Smooth muscle cell (in vitro differentiated cells): ENCODE results near the gene LRIG1. TPM values are rescaled to one million over a fixed set of nuclear protein-coding genes. Genes with fewer than 3 reads are reported as not detected.

Experiments used
- DNase-seq: peaks from one replicate; lab custom pipeline; 2025; ENCODE audit not compliant: unreplicated experiment; lab: John Stamatoyannopoulos, UW
- H2AFZ ChIP-seq: fragments of 200-600 bp; sonication (generic); 2 replicates; pipeline ENCODE4 v1.6.0; 2016; ENCODE audit warnings: antibody characterized with exemption, low read depth, mild to moderate bottlenecking
- H3F3A ChIP-seq: fragments of 200-600 bp; sonication (generic); 2 replicates; pipeline ENCODE4 v1.6.0; 2017; ENCODE audit warnings: antibody characterized with exemption, low read depth
- H3K27ac ChIP-seq: fragments of 200-600 bp; sonication (generic); 2 replicates; pipeline ENCODE4 v1.5.1; 2016; ENCODE audit warnings: low read depth, mild to moderate bottlenecking
- H3K27me3 ChIP-seq: fragments of 200-600 bp; sonication (generic); 2 replicates; pipeline ENCODE4 v1.6.1; 2016; ENCODE audit warnings: low read depth, mild to moderate bottlenecking
- H3K36me3 ChIP-seq: fragments of 200-600 bp; sonication (generic); 2 replicates; pipeline ENCODE4 v1.5.1; 2016; ENCODE audit warnings: low read depth
- H3K4me1 ChIP-seq: fragments of 200-600 bp; sonication (generic); 2 replicates; pipeline ENCODE4 v1.5.1; 2016; ENCODE audit warnings: low read depth
- H3K4me2 ChIP-seq: fragments of 200-600 bp; sonication (generic); 2 replicates; pipeline ENCODE4 v1.6.0; 2016; ENCODE audit warnings: mild to moderate bottlenecking
- H3K4me3 ChIP-seq: fragments of 200-600 bp; sonication (generic); 2 replicates; pipeline ENCODE4 v1.5.1; 2016; ENCODE audit warnings: mild to moderate bottlenecking
- H3K79me2 ChIP-seq: fragments of 200-600 bp; sonication (generic); 2 replicates; pipeline ENCODE4 v1.6.0; 2016; ENCODE audit warnings: low read depth, mild to moderate bottlenecking
- H3K9ac ChIP-seq: fragments of 200-600 bp; sonication (generic); 2 replicates; pipeline ENCODE4 v1.6.0; 2016; ENCODE audit warnings: low read depth
- H3K9me3 ChIP-seq: fragments of 200-600 bp; sonication (generic); replicated peaks from 2 replicates; pipeline ENCODE4 v1.5.1; 2016; ENCODE audit warnings: low read depth
- H4K20me1 ChIP-seq: fragments of 200-600 bp; sonication (generic); 2 replicates; pipeline ENCODE4 v1.6.0; 2016; ENCODE audit warnings: low read depth
- CTCF ChIP-seq: fragments of 200-600 bp; sonication (generic); IDR thresholded peaks from 2 replicates; pipeline ENCODE4 v1.5.1; 2017; ENCODE audit warnings: borderline replicate concordance, mild to moderate bottlenecking, antibody characterized with exemption; ENCODE audit not compliant: insufficient read depth, poor library complexity, severe bottlenecking
- WGBS: methylation state at CpG from one replicate; pipeline ENCODE4 v1.1.7; 2016; ENCODE audit warnings: low lambda C conversion rate; 5-methylcytosine and 5-hydroxymethylcytosine counted together
- polyA plus RNA-seq: library from polyadenylated mRNA; unstranded; fragments of >200 nt; fragmentation: Nextera tagmentation; extraction: Ambion mirVana; gene quantifications from 2 replicates; pipeline ENCODE4 v1.2.1, GENCODE V29; 2016
- total RNA-seq: library from RNA; depleted of rRNA; stranded (reverse); fragments of >200 nt; gene quantifications from 2 replicates; pipeline ENCODE4 v1.2.3, GENCODE V29; 2014

The LRIG1 gene
- total and polyA plus RNA-seq, 2 experiments from 2014 or later, result 26.5 to 31.3 TPM

- Histone ChIP-seq H3K27ac (peak overlapping the region; percentile 52), H3K4me1 (peaks cover 26% of the 10 kb centered on the region), H3K79me2 (peaks cover 5% of the 10 kb centered on the region), H3K9ac (no peak overlapping the region), H3K4me2 (no peak overlapping the region), H2AFZ (no peak overlapping the region), H3K4me3 (no peak overlapping the region), H3K27me3 (no peaks in the 10 kb centered on the region), H4K20me1 (no peaks in the 10 kb centered on the region), H3F3A (peaks cover 7% of the 10 kb centered on the region), H3K36me3 (no peaks in the 10 kb centered on the region), H3K9me3 (no peaks in the 10 kb centered on the region)
- no peak for DNase-seq
- no peak for TF ChIP-seq CTCF
- 89% methylated on average over 5 of the region's 5 CpGs for WGBS
Observed at GRCh38 chr3:66406163-66406562, 94.7 kb downstream of the LRIG1 start.

- 29% methylated on average over 11 of the region's 11 CpGs for WGBS
- Histone ChIP-seq H3K4me2 (peak overlapping the region; percentile 45), H3K27me3 (no peaks in the 10 kb centered on the region), H3K4me3 (no peak overlapping the region), H3K36me3 (no peaks in the 10 kb centered on the region), H3K79me2 (peaks cover 5% of the 10 kb centered on the region), H3K27ac (peak overlapping the region; percentile 61), H2AFZ (no peak overlapping the region), H3F3A (peaks cover 7% of the 10 kb centered on the region), H3K4me1 (peaks cover 31% of the 10 kb centered on the region), H3K9me3 (no peaks in the 10 kb centered on the region), H3K9ac (no peak overlapping the region), H4K20me1 (no peaks in the 10 kb centered on the region)
- no peak for DNase-seq
- TF ChIP-seq CTCF, result no peak
Observed at GRCh38 chr3:66405701-66406091, 95.1 kb downstream of the LRIG1 start.

- Histone ChIP-seq H3K4me2 (peak overlapping the region; percentile 45), H2AFZ (no peak overlapping the region), H4K20me1 (no peaks in the 10 kb centered on the region), H3F3A (peaks cover 7% of the 10 kb centered on the region), H3K36me3 (no peaks in the 10 kb centered on the region), H3K9me3 (no peaks in the 10 kb centered on the region), H3K27me3 (no peaks in the 10 kb centered on the region), H3K9ac (no peak overlapping the region), H3K27ac (peak overlapping the region; percentile 61), H3K4me3 (no peak overlapping the region), H3K4me1 (peaks cover 32% of the 10 kb centered on the region), H3K79me2 (peaks cover 5% of the 10 kb centered on the region)
- no peak for TF ChIP-seq CTCF
- WGBS, result 90% methylated on average over 32 of the region's 32 CpGs
- DNase-seq, result no peak
Observed at GRCh38 chr3:66404903-66405700, 95.7 kb downstream of the LRIG1 start.

- H3K79me2 ChIP-seq, result peaks cover 5% of the 10 kb centered on the region
- no peaks in the 10 kb centered on the region for H4K20me1 ChIP-seq
- H3K4me1 ChIP-seq, result peaks cover 32% of the 10 kb centered on the region
- no peak for TF ChIP-seq CTCF
- no peak for DNase-seq
- no peak overlapping the region for H3K27ac ChIP-seq
- peaks cover 7% of the 10 kb centered on the region for H3F3A ChIP-seq
- H3K9me3 ChIP-seq, result no peaks in the 10 kb centered on the region
- no peak overlapping the region for H3K4me2 ChIP-seq
- H3K27me3 ChIP-seq, result no peaks in the 10 kb centered on the region
- 84% methylated on average over 15 of the region's 15 CpGs for WGBS
- no peaks in the 10 kb centered on the region for H3K36me3 ChIP-seq
- no peak overlapping the region for H3K9ac ChIP-seq
- H2AFZ ChIP-seq, result no peak overlapping the region
- no peak overlapping the region for H3K4me3 ChIP-seq
Observed at GRCh38 chr3:66404197-66404596, 96.6 kb downstream of the LRIG1 start.
